ENCODE results near the gene PDGFB. TPM values are rescaled to one million over a fixed set of nuclear protein-coding genes. Genes with fewer than 3 reads are reported as not detected.

The PDGFB gene
- polyA plus RNA-seq, 1 donor, result 7.4 TPM

DNA sequence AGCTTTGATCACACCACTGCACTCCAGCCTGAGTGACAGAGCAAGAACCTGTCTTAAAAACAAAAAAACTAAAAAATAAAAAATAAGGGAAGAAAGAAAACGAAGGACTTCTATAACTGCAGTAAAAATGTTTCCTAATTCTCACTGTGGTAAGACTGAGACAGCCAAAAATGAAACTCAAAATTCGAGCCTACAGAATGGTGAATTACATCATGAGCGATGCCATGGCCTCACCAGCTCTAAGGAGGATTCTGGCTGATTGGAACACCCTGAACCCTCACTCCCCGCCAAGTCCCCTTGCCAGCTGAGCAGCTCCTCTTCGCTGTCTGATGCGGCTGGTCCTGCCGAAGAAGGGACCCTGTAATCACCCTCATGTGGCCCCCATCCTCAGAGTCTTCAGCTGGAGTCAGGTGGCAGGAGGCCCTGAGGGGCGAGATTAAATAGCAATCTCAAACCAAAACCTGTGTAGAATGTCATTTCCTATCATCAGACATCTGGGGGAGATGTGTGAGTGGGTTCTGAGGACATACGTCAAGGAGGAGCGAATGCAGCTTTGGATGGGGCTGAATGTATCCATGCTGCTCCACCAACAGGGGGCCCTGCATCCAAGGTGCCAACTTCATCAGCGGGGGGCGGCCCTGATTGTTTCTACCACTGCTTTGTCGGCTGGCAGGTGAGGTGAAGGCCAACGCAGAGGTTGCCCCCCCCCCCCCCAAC, 29.2 kb downstream of the PDGFB start:
- Histone ChIP-seq H3K4me1 (ENCODE audit: control insufficient read depth, insufficient read depth, low read length) (no peaks in the 10 kb centered on the region), H3K27ac (ENCODE audit: low read length) (no peak overlapping the region), H3K9me3 (ENCODE audit: control insufficient read depth, low read depth, low read length) (no peaks in the 10 kb centered on the region), H3K36me3 (ENCODE audit: control insufficient read depth, insufficient read depth, low read length) (no peaks in the 10 kb centered on the region), H3K4me3 (ENCODE audit: low read length) (no peak overlapping the region), H3K27me3 (ENCODE audit: control insufficient read depth, insufficient read depth, low read length) (no peaks in the 10 kb centered on the region)
- DNase-seq, result no peak
- WGBS (ENCODE audit: insufficient coverage, low lambda C conversion rate), result 80% methylated on average over 1 of the region's 14 CpGs

DNA sequence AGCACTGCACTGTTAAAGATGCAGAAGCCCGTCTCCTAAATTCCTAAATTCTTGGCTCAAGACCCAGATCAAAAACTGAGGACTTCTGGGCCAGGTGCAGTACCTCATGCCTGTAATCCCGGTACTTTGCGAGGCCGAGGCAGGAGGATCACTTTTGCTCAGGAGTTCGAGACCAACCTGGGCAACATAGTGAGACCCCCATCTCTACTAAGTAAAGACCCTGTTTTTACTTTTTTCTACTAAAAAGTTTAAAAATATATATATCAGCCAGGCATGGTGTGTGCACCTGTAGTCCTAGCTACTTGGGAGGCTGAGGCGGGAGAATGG, 29.7 kb downstream of the PDGFB start:
- 60% methylated on average over 1 of the region's 6 CpGs for WGBS (ENCODE audit: insufficient coverage, low lambda C conversion rate)
- H3K27ac ChIP-seq (ENCODE audit: low read length), result no peak overlapping the region
- no peak for DNase-seq

DNA sequence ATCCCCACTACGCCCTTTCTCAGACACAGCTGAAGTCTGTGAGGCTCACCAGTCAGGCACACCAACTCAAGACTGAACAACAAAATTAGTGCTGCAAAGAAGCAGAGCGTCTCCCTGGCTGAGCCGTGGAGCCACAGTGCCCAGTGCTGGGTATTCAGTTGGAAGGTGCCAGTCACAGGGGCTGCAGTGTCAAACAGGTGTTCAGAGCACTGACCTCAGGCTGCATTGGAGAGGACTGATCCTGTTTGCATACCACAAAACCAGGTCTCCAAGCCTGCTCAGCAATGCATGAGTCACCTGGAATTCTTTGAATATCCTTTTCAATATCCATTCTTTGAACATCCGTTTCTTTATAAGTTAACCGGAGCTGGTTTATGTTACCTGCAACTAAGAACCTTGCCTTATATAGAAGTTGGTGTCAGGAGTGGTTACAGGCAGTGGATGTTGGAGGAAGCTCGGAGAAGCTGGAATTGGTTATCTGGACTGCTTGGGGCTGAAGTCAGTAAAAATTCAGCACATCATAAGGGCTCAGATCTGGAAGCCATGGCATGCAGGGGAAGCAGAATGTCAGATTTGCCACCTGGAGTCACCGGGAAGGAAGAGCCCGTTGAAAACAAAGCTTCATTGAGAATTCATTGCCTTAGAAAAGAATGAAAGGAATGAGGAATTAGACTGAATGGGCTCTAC, 30.3 kb downstream of the PDGFB start:
- Histone ChIP-seq H3K27me3 (ENCODE audit: control insufficient read depth, insufficient read depth, low read length) (no peaks in the 10 kb centered on the region), H3K9me3 (ENCODE audit: control insufficient read depth, low read depth, low read length) (no peaks in the 10 kb centered on the region), H3K27ac (ENCODE audit: low read length) (no peak overlapping the region), H3K36me3 (ENCODE audit: control insufficient read depth, insufficient read depth, low read length) (no peaks in the 10 kb centered on the region), H3K4me3 (ENCODE audit: low read length) (no peak overlapping the region), H3K4me1 (ENCODE audit: control insufficient read depth, insufficient read depth, low read length) (no peaks in the 10 kb centered on the region)
- 8% methylated on average over 2 of the region's 8 CpGs for WGBS (ENCODE audit: insufficient coverage, low lambda C conversion rate)
- DNase-seq, result no peak

More for the DNA sequence above, 29.7 kb downstream of the PDGFB start:
- Histone ChIP-seq H3K4me3 (ENCODE audit: low read length) (no peak overlapping the region), H3K36me3 (ENCODE audit: control insufficient read depth, insufficient read depth, low read length) (no peaks in the 10 kb centered on the region), H3K4me1 (ENCODE audit: control insufficient read depth, insufficient read depth, low read length) (no peaks in the 10 kb centered on the region), H3K9me3 (ENCODE audit: control insufficient read depth, low read depth, low read length) (no peaks in the 10 kb centered on the region), H3K27me3 (ENCODE audit: control insufficient read depth, insufficient read depth, low read length) (no peaks in the 10 kb centered on the region)

DNA sequence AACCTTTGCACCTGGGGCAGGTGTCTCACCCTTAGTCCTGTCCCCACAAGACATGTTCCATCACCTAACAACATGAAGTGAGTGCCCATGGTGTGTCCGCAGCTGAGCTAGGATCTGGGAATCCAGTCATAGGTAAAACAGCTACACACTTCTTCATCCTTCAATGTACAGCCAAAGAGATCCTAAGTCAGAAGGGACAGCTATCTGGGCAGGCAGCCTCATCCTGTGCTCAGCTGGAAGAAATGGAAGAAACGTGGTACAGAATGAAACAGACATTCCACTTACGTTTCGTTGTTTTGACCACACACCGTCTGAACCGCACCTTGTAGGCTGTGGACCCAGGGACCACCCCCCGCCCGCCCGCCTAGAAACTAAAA, 30.8 kb downstream of the PDGFB start:
- H3K36me3 ChIP-seq (ENCODE audit: control insufficient read depth, insufficient read depth, low read length), result no peaks in the 10 kb centered on the region
- H3K9me3 ChIP-seq (ENCODE audit: control insufficient read depth, low read depth, low read length), result no peaks in the 10 kb centered on the region
- H3K4me1 ChIP-seq (ENCODE audit: control insufficient read depth, insufficient read depth, low read length), result no peaks in the 10 kb centered on the region
- no CpG with 5 or more reads among the region's 9 CpGs for WGBS (ENCODE audit: insufficient coverage, low lambda C conversion rate)
- H3K27me3 ChIP-seq (ENCODE audit: control insufficient read depth, insufficient read depth, low read length), result no peaks in the 10 kb centered on the region
- DNase-seq, result no peak
- no peak overlapping the region for H3K4me3 ChIP-seq (ENCODE audit: low read length)
- H3K27ac ChIP-seq (ENCODE audit: low read length), result no peak overlapping the region

DNA sequence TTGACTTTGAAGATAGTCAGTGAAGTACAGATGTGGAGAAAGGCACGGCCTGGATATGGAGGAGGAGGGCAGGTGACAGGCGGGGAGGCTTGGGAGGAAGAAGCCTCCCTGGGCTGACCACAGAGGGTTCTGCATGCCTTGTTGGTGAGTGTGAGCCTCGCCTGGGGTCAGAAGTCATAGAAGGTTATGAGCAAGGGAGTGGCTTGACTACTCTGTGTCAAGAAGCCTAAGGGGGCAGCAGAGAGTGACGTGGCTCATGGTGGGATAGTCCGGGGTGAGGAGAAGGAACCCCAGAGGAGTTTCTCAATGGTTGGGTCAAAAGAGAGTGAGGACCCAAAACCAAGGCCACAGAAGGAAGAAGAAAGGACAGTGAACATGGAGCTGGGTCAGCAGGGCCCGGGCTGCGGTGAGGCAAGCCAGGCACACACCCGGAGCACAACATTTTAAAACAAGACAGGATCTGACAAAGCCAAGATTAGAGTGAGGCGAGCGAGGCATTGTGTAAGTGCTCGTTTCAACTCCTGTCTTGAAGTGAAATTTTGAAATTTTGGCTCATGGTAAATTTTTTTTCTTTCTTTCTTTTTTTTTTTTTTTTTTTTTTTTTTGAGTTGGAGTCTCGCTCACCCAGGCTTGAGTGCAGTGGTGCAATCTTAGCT, 31.9 kb downstream of the PDGFB start:
- Histone ChIP-seq H3K27ac (ENCODE audit: low read length) (no peak overlapping the region), H3K9me3 (ENCODE audit: control insufficient read depth, low read depth, low read length) (no peaks in the 10 kb centered on the region), H3K36me3 (ENCODE audit: control insufficient read depth, insufficient read depth, low read length) (no peaks in the 10 kb centered on the region), H3K4me1 (ENCODE audit: control insufficient read depth, insufficient read depth, low read length) (no peaks in the 10 kb centered on the region), H3K4me3 (ENCODE audit: low read length) (no peak overlapping the region), H3K27me3 (ENCODE audit: control insufficient read depth, insufficient read depth, low read length) (no peaks in the 10 kb centered on the region)
- no peak for DNase-seq
- 40% methylated on average over 1 of the region's 12 CpGs for WGBS (ENCODE audit: insufficient coverage, low lambda C conversion rate)

DNA sequence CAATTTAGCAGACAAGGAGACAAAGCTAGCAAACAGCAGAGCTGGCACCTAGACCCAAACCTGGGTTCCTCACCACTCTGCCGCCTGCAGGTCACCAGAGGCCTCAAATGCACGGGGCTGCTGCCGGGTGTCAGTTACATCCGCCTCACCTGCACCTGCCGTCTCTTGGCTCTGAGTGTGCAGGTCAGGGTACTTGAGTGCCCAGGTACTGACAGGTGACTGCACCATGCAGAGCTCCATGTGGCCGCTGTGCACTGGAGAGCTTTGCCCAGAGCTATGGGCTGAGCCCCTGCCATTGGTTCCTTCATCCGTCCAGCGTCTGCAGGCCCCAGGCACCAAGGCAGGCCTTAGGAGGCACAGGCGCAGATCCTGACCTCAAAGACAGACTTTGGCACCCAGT, 35.0 kb downstream of the PDGFB start:
- Histone ChIP-seq H3K36me3 (ENCODE audit: control insufficient read depth, insufficient read depth, low read length) (no peaks in the 10 kb centered on the region), H3K27ac (ENCODE audit: low read length) (no peak overlapping the region), H3K9me3 (ENCODE audit: control insufficient read depth, low read depth, low read length) (no peaks in the 10 kb centered on the region), H3K4me3 (ENCODE audit: low read length) (no peak overlapping the region), H3K27me3 (ENCODE audit: control insufficient read depth, insufficient read depth, low read length) (no peaks in the 10 kb centered on the region), H3K4me1 (ENCODE audit: control insufficient read depth, insufficient read depth, low read length) (no peaks in the 10 kb centered on the region)
- WGBS (ENCODE audit: insufficient coverage, low lambda C conversion rate), result no CpG with 5 or more reads among the region's 9 CpGs
- no peak for DNase-seq

DNA sequence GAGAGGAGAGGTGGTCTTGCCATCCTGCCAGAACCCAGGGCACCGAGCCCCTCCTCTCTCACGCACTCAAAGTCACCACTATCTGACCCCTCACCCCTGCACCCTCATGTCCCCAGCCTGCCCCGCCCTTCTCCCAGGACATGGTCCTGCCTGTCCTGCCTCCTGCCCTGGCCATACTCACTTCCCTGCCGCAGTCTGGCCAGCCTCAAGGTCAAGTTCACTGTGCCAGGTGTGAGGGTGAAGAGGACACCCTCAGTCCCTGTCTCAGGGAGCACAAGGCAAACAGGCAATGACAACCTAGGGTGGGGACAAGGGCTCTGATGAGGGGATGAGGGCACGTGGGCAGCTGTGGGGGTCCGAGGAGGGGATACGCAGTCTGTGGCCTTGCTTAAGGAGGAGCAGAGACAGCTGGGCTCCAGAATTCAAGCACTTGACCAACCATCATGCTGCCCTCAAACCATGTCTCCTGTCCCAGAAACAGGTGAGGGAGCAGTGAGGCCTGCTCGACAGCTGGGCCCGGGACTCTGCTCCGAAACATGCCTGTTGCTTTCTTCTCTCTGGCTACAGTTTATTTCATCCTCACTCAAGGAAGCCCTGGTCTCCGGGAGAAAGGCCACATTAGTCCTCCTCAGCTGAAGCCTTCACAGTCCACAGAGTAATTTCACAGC, 36.6 kb downstream of the PDGFB start:
- no peaks in the 10 kb centered on the region for H3K4me1 ChIP-seq (ENCODE audit: control insufficient read depth, insufficient read depth, low read length)
- no peak for DNase-seq

DNA sequence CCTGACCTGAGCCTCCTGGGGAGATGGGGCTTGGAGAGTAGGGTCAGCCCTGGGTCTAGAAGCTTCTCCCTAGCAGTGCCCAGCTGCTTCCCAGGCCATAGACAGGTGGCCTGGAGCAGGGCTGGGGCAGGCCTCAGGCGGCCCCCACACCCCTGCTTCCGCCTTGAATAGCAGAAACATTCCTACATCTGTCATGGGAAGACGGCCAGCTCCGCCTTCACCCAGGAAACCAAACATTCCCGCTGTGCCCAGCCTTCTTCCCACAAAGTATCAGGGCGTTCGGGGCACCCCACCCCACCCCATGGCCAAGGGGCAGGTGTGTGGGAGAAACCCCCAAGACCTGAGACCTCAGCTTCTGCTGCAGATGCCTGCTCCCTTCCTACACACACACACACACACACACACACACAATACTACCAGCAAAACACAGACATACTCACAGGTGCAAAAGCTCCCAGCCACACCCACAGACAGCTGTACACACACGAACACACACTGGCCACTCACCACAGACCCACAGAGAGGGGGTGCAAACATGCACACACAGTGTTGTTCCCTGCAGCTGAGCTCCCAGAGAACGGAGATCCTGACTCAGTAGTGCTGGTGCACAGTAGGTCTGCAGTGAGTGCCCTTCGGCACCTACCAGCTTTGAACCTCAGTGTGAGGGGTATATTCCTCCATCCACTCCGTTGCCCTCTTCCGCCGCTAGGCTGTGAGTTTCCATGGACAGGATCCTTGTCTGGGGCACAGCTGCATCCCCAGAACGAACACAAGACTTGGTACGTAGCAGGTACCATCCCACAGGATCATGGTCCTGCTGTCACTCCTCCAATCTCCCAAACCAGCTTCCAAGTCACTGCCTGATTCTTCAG, 37.4 kb downstream of the PDGFB start:
- Histone ChIP-seq H3K4me1 (ENCODE audit: control insufficient read depth, insufficient read depth, low read length) (no peaks in the 10 kb centered on the region), H3K27me3 (ENCODE audit: control insufficient read depth, insufficient read depth, low read length) (no peaks in the 10 kb centered on the region), H3K9me3 (ENCODE audit: control insufficient read depth, low read depth, low read length) (no peaks in the 10 kb centered on the region), H3K27ac (ENCODE audit: low read length) (no peak overlapping the region), H3K36me3 (ENCODE audit: control insufficient read depth, insufficient read depth, low read length) (no peaks in the 10 kb centered on the region), H3K4me3 (ENCODE audit: low read length) (no peak overlapping the region)
- WGBS (ENCODE audit: insufficient coverage, low lambda C conversion rate), result no CpG with 5 or more reads among the region's 15 CpGs
- peak in 1 of 2 donors; percentile 25 for DNase-seq

More for the DNA sequence above, 36.6 kb downstream of the PDGFB start:
- Histone ChIP-seq H3K27ac (ENCODE audit: low read length) (no peak overlapping the region), H3K9me3 (ENCODE audit: control insufficient read depth, low read depth, low read length) (no peaks in the 10 kb centered on the region), H3K27me3 (ENCODE audit: control insufficient read depth, insufficient read depth, low read length) (no peaks in the 10 kb centered on the region), H3K4me3 (ENCODE audit: low read length) (no peak overlapping the region), H3K36me3 (ENCODE audit: control insufficient read depth, insufficient read depth, low read length) (no peaks in the 10 kb centered on the region)
- WGBS (ENCODE audit: insufficient coverage, low lambda C conversion rate), result 60% methylated on average over 1 of the region's 11 CpGs

DNA sequence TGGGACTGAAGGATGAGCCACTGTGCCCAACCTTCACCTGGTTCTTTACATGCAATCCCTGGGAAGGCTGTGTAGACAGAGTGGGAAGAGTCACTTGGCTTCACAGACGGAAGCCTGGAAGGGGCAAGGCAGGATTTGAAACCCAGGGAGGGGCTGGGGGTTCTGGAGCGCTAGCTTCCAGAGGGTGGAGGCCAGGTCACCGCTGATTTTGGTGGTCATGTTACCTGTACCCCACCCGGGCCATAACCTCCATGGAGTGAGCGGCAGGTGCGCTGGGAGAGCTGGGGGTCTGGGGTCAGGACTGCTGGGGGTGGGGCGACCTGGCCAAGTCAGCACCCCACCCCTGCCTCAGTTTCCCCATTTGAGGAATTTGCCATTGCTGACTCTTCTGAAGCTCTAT, 38.3 kb downstream of the PDGFB start:
- WGBS (ENCODE audit: insufficient coverage, low lambda C conversion rate), result no CpG with 5 or more reads among the region's 7 CpGs
- H3K36me3 ChIP-seq (ENCODE audit: control insufficient read depth, insufficient read depth, low read length), result no peaks in the 10 kb centered on the region
- H3K27ac ChIP-seq (ENCODE audit: low read length), result no peak overlapping the region
- no peaks in the 10 kb centered on the region for H3K4me1 ChIP-seq (ENCODE audit: control insufficient read depth, insufficient read depth, low read length)
- no peak overlapping the region for H3K4me3 ChIP-seq (ENCODE audit: low read length)
- H3K9me3 ChIP-seq (ENCODE audit: control insufficient read depth, low read depth, low read length), result no peaks in the 10 kb centered on the region
- H3K27me3 ChIP-seq (ENCODE audit: control insufficient read depth, insufficient read depth, low read length), result no peaks in the 10 kb centered on the region
- no peak for DNase-seq
